H9 (cell line): Measurements from ENCODE around the gene MAPK8IP1. TPM values are rescaled to one million over a fixed set of nuclear protein-coding genes. Genes with fewer than 3 reads are reported as not detected.

Experiments
- DNase-seq: peaks from one replicate; pipeline ENCODE4 v3.0.0-alpha.2; 2017
- H2AFZ ChIP-seq: one replicate; pipeline ENCODE4 v1.6.1; 2013; ENCODE audit warnings: mild to moderate bottlenecking, low read length, control low read depth, moderate library complexity
- H2AK5ac ChIP-seq: 2 replicates; pipeline ENCODE4 v1.6.1; 2013; ENCODE audit warnings: low read length, control low read depth, mixed read lengths; ENCODE audit not compliant: insufficient read length
- H2BK120ac ChIP-seq: one replicate; pipeline ENCODE4 v1.6.1; 2013; ENCODE audit warnings: low read depth, mild to moderate bottlenecking, low read length, control low read depth, inconsistent platforms; ENCODE audit not compliant: poor library complexity, severe bottlenecking
- H2BK12ac ChIP-seq: 2 replicates; pipeline ENCODE4 v1.6.1; 2013; ENCODE audit warnings: low read length, control low read depth, mixed read lengths, low read depth; ENCODE audit not compliant: insufficient read length
- H2BK15ac ChIP-seq: 2 replicates; pipeline ENCODE4 v1.6.1; 2013; ENCODE audit warnings: low read depth, low read length, control low read depth
- H2BK20ac ChIP-seq: one replicate; pipeline ENCODE4 v1.6.1; 2013; ENCODE audit warnings: low read depth, mild to moderate bottlenecking, low read length, control low read depth, inconsistent platforms; ENCODE audit not compliant: poor library complexity, severe bottlenecking
- H2BK5ac ChIP-seq: 2 replicates; pipeline ENCODE4 v1.6.1; 2013; ENCODE audit warnings: low read length, control low read depth, mixed read lengths; ENCODE audit not compliant: insufficient read length
- H3K14ac ChIP-seq: 2 replicates; pipeline ENCODE4 v1.6.1; 2013; ENCODE audit warnings: low read length, control low read depth; ENCODE audit not compliant: insufficient read depth
- H3K18ac ChIP-seq: 2 replicates; pipeline ENCODE4 v1.6.1; 2013; ENCODE audit warnings: low read depth, mild to moderate bottlenecking, mixed read lengths, low read length, control low read depth; ENCODE audit not compliant: insufficient read length
- H3K23ac ChIP-seq: 2 replicates; pipeline ENCODE4 v1.6.1; 2013; ENCODE audit warnings: low read length, control low read depth, mixed read lengths, low read depth; ENCODE audit not compliant: insufficient read length
- H3K23me2 ChIP-seq: 2 replicates; pipeline ENCODE4 v1.6.1; 2013; ENCODE audit warnings: low read depth, mild to moderate bottlenecking, mixed read lengths, low read length, control low read depth; ENCODE audit not compliant: insufficient read length, poor library complexity, severe bottlenecking
- H3K27ac ChIP-seq: 2 replicates; pipeline ENCODE4 v1.5.1; 2013; ENCODE audit warnings: low read length, control low read depth, mixed read lengths, low read depth; ENCODE audit not compliant: insufficient read length
- H3K27me3 ChIP-seq: 2 replicates; pipeline ENCODE4 v1.6.1; 2013; ENCODE audit warnings: low read length, control low read depth, inconsistent platforms; ENCODE audit not compliant: insufficient read depth
- H3K4ac ChIP-seq: 2 replicates; pipeline ENCODE4 v1.6.1; 2013; ENCODE audit warnings: low read depth, mild to moderate bottlenecking, control low read depth, inconsistent platforms, low read length, moderate library complexity
- H3K4me1 ChIP-seq: 2 replicates; pipeline ENCODE4 v1.6.1; 2013; ENCODE audit warnings: low read length, control low read depth, inconsistent platforms; ENCODE audit not compliant: insufficient read depth
- H3K4me2 ChIP-seq: 2 replicates; pipeline ENCODE4 v1.6.1; 2013; ENCODE audit warnings: low read length, control low read depth, mixed read lengths; ENCODE audit not compliant: insufficient read length, insufficient read depth
- H3K56ac ChIP-seq: 2 replicates; pipeline ENCODE4 v1.6.1; 2013; ENCODE audit warnings: low read depth, mild to moderate bottlenecking, mixed read lengths, low read length, control low read depth; ENCODE audit not compliant: insufficient read length
- H3K79me1 ChIP-seq: 2 replicates; pipeline ENCODE4 v1.6.1; 2013; ENCODE audit warnings: low read depth, mild to moderate bottlenecking, moderate library complexity, low read length, control low read depth, inconsistent platforms; ENCODE audit not compliant: insufficient read depth, poor library complexity, severe bottlenecking
- H3K79me2 ChIP-seq: 2 replicates; pipeline ENCODE4 v1.6.1; 2013; ENCODE audit warnings: low read length, control low read depth, inconsistent platforms; ENCODE audit not compliant: insufficient read depth
- H3K9ac ChIP-seq: 2 replicates; pipeline ENCODE4 v1.6.1; 2013; ENCODE audit warnings: low read length, control low read depth, mixed read lengths; ENCODE audit not compliant: insufficient read length; ENCODE audit errors: extremely low read depth
- H3K9me3 ChIP-seq: one replicate; pipeline ENCODE4 v1.6.1; 2013; ENCODE audit warnings: low read depth, low read length, inconsistent platforms; ENCODE audit not compliant: control insufficient read depth
- H3T11ph ChIP-seq: one replicate; pipeline ENCODE4 v1.6.1; 2013; ENCODE audit warnings: mild to moderate bottlenecking, low read length, control low read depth, inconsistent platforms
- H4K20me1 ChIP-seq: one replicate; pipeline ENCODE4 v1.6.1; 2013; ENCODE audit not compliant: control insufficient read depth, insufficient read length, insufficient read depth
- H4K5ac ChIP-seq: 2 replicates; pipeline ENCODE4 v1.6.1; 2013; ENCODE audit warnings: low read depth, mild to moderate bottlenecking, mixed read lengths, low read length, control low read depth; ENCODE audit not compliant: insufficient read length
- H4K8ac ChIP-seq: replicated peaks from 2 replicates; pipeline ENCODE4 v1.6.1; 2013; ENCODE audit warnings: low read length, control low read depth, mixed read lengths, low read depth; ENCODE audit not compliant: insufficient read length
- H4K91ac ChIP-seq: 2 replicates; pipeline ENCODE4 v1.6.1; 2013; ENCODE audit warnings: low read depth, mild to moderate bottlenecking, moderate library complexity, mixed read lengths, low read length, control low read depth; ENCODE audit not compliant: insufficient read length
- H3K27ac Mint-ChIP-seq, 3 experiments: 2 replicates in 2 of 3; 3 replicates in 1 of 3; pipeline ENCODE4 v1.8.0; 2020 to 2021; ENCODE audit warnings: mixed read lengths in 3 of 3, mild to moderate bottlenecking in 1 of 3, moderate library complexity in 1 of 3
- H3K27me3 Mint-ChIP-seq: 2 replicates; pipeline ENCODE4 v1.8.0; 2021; ENCODE audit warnings: low read depth, mild to moderate bottlenecking, moderate library complexity, mixed read lengths
- H3K36me3 Mint-ChIP-seq, 3 experiments: 2 replicates in 2 of 3; 3 replicates in 1 of 3; pipeline ENCODE4 v1.8.0; 2020 to 2021; ENCODE audit warnings: low read depth in 3 of 3, mixed read lengths in 3 of 3; ENCODE audit not compliant: insufficient read depth in 1 of 3
- H3K4me1 Mint-ChIP-seq, 2 experiments: 2 replicates each; pipeline ENCODE4 v1.8.0; 2020; ENCODE audit warnings: mixed read lengths in 2 of 2
- H3K4me3 Mint-ChIP-seq, 2 experiments: 2 replicates in 1 of 2; 3 replicates in 1 of 2; pipeline ENCODE4 v1.8.0; 2020 to 2021; ENCODE audit warnings: mild to moderate bottlenecking in 2 of 2, mixed read lengths in 2 of 2, moderate library complexity in 1 of 2
- H3K9me3 Mint-ChIP-seq, 2 experiments: 2 replicates in 1 of 2; 3 replicates in 1 of 2; pipeline ENCODE4 v1.8.0; 2020; ENCODE audit warnings: mild to moderate bottlenecking in 2 of 2, mixed read lengths in 2 of 2, moderate library complexity in 1 of 2
- WGBS: extraction: QIAGEN DNeasy Blood & Tissue Kit; methylation state at CpG from one replicate; pipeline ENCODE4 v1.1.7; 2013; ENCODE audit warnings: missing lambda C conversion rate, low lambda C conversion rate, mixed read lengths; ENCODE audit not compliant: insufficient read length; ENCODE audit errors: extremely low coverage; 5-methylcytosine and 5-hydroxymethylcytosine counted together
- total RNA-seq: library from RNA; stranded (reverse); gene quantifications from 2 replicates; pipeline ENCODE4 v1.2.1, GENCODE V29; 2021
- TF ChIP-seq, protein P1 (sequence below): fragments of 200-600 bp; sonication (generic); conservative IDR thresholded peaks from 3 replicates; pipeline ENCODE4 v1.8.0; 2021; ENCODE audit warnings: antibody characterized with exemption, mild to moderate bottlenecking

Gene MAPK8IP1
- total RNA-seq, 1 experiment from 2014 or later, result 30.2 TPM

DNA sequence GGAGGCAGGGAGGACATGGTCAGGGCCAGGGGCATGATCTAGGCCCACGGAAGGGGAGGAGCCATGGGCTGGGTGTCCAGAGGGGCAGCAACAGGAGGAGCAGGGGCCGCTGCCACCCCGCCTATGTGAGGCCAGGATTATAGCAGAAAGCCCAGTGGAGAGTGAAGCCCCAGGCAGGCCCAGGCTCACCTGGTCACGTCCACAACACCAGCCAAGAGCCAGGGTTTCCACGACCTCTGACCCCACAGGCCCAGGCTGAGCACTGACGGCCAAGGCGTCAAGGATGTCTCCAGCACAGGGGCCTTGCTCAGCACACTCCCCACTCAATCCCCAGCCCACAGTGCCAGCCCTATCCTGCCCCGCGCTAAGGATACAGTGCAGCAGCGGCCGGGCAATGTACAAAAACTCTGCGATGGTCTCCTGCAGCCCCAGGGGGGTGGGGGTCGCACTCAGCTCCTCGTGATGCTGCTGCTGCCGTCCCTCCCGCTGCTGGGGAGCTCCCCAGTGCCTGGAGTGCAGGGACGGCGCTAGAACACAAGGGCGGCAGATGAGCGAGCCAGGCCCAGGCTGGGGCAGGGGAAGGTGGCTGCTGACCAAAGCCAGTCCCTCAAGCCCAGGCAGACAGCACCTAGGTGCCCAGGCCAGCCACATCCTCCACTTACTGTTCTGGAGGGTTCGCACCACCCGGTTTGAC, 28.6 kb downstream of the MAPK8IP1 start:
- H4K91ac ChIP-seq, result no peak overlapping the region
- TF ChIP-seq, protein P1, sequence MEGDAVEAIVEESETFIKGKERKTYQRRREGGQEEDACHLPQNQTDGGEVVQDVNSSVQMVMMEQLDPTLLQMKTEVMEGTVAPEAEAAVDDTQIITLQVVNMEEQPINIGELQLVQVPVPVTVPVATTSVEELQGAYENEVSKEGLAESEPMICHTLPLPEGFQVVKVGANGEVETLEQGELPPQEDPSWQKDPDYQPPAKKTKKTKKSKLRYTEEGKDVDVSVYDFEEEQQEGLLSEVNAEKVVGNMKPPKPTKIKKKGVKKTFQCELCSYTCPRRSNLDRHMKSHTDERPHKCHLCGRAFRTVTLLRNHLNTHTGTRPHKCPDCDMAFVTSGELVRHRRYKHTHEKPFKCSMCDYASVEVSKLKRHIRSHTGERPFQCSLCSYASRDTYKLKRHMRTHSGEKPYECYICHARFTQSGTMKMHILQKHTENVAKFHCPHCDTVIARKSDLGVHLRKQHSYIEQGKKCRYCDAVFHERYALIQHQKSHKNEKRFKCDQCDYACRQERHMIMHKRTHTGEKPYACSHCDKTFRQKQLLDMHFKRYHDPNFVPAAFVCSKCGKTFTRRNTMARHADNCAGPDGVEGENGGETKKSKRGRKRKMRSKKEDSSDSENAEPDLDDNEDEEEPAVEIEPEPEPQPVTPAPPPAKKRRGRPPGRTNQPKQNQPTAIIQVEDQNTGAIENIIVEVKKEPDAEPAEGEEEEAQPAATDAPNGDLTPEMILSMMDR, result no peak

More for the DNA sequence above, 28.6 kb downstream of the MAPK8IP1 start:
- H3K27me3 Mint-ChIP-seq, result no peaks in the 10 kb centered on the region
- H3K4me1 Mint-ChIP-seq, result peaks cover 5 to 11% of the 10 kb centered on the region in 2 experiments
- H3K79me2 ChIP-seq, result no peaks in the 10 kb centered on the region
- H3K4me1 ChIP-seq, result no peaks in the 10 kb centered on the region
- no peak for DNase-seq
- H2AK5ac ChIP-seq, result no peak overlapping the region
- H3K14ac ChIP-seq, result no peak overlapping the region
- no peaks in the 10 kb centered on the region for H4K20me1 ChIP-seq
- H2BK12ac ChIP-seq, result no peak overlapping the region
- H2BK20ac ChIP-seq, result no peak overlapping the region
- H2AFZ ChIP-seq, result no peak overlapping the region
- no peaks in the 10 kb centered on the region for H3K9me3 ChIP-seq
- H3K79me1 ChIP-seq, result no peaks in the 10 kb centered on the region
- no peak overlapping the region for H3K9ac ChIP-seq
- H3K27ac ChIP-seq, result no peak overlapping the region
- H3T11ph ChIP-seq, result no peak overlapping the region
- H2BK5ac ChIP-seq, result no peak overlapping the region
- H4K8ac ChIP-seq, result no peak overlapping the region
- no peak overlapping the region for H3K18ac ChIP-seq
- no CpG with 5 or more reads among the region's 22 CpGs for WGBS
- H3K36me3 Mint-ChIP-seq, result peaks cover 5 to 40% (median 29%) of the 10 kb centered on the region in 3 experiments; a peak in 6 of 7 replicates
- no peak overlapping the region for H3K27ac Mint-ChIP-seq
- no peak overlapping the region for H2BK120ac ChIP-seq
- no peak overlapping the region for H3K56ac ChIP-seq
- H3K9me3 Mint-ChIP-seq, result no peaks in the 10 kb centered on the region
- no peaks in the 10 kb centered on the region for H3K27me3 ChIP-seq
- no peak overlapping the region for H4K5ac ChIP-seq
- no peak overlapping the region for H3K4me3 Mint-ChIP-seq
- H3K4me2 ChIP-seq, result no peak overlapping the region
- H3K4ac ChIP-seq, result no peak overlapping the region
- no peak overlapping the region for H3K23ac ChIP-seq
- H2BK15ac ChIP-seq, result no peak overlapping the region
- H3K23me2 ChIP-seq, result peaks cover 3% of the 10 kb centered on the region
